ENCODE data around the gene PRM3.

- TF ChIP-seq USF1 (IDR thresholded peaks at IDR 0.05) (no peak), RAD21 (IDR thresholded peaks at IDR 0.05; ENCODE audit: low read depth) (no peak), TEAD4 (IDR thresholded peaks at IDR 0.05) (no peak), REST (IDR thresholded peaks at IDR 0.05; ENCODE audit: low read depth) (no peak), TCF12 (IDR thresholded peaks at IDR 0.05; ENCODE audit: low read depth) (no peak), EP300 (IDR thresholded peaks at IDR 0.05; ENCODE audit: borderline replicate concordance) (no peak), FOXM1 (IDR thresholded peaks at IDR 0.05; ENCODE audit: borderline replicate concordance, low read depth) (no peak), MAX (IDR thresholded peaks at IDR 0.05) (no peak), TAF1 (IDR thresholded peaks at IDR 0.05; ENCODE audit: low read depth) (no peak), CEBPB (IDR thresholded peaks at IDR 0.05) (no peak)
Measured at GRCh38 chr16:11318817-11319216, 45.4 kb upstream of the PRM3 start.

Data from Ishikawa (cell line).